GM18520 (cell line): ENCODE measurements around the gene MYO1F.
"Not testable (repeated sequence)": the region's sequence is repeated elsewhere in the genome, so short reads cannot be mapped to it uniquely, and the experiment has no call there.

Experiments used
- ATAC-seq: cut with Tn5 transposase; IDR thresholded peaks from one replicate; pipeline ENCODE4 v1.9.1; 2021; ENCODE audit not compliant: unreplicated experiment

Gene MYO1F

GRCh38 chr19:8567522-8568172 lies 9.6 kb downstream of the MYO1F start:
- ATAC-seq, result no peak

- ATAC-seq, result no peak
These were observed 10.4 kb downstream of the MYO1F start for GRCh38 chr19:8566855-8567254.

GRCh38 chr19:8564866-8565265 lies 12.4 kb downstream of the MYO1F start:
- ATAC-seq, result not testable (repeated sequence)

GRCh38 chr19:8561075-8561764 lies 16.0 kb downstream of the MYO1F start:
- no peak for ATAC-seq

GRCh38 chr19:8558325-8558724 lies 18.9 kb downstream of the MYO1F start:
- ATAC-seq, result no peak

GRCh38 chr19:8557642-8558238 lies 19.5 kb downstream of the MYO1F start:
- no peak for ATAC-seq

GRCh38 chr19:8553729-8554128 lies 23.5 kb downstream of the MYO1F start:
- not testable (repeated sequence) for ATAC-seq

- no peak for ATAC-seq
These were observed 24.4 kb downstream of the MYO1F start for GRCh38 chr19:8552810-8553209.

GRCh38 chr19:8550070-8550469 lies 27.2 kb downstream of the MYO1F start:
- no peak for ATAC-seq

GRCh38 chr19:8545743-8546142 lies 31.5 kb downstream of the MYO1F start:
- ATAC-seq, result no peak

- no peak for ATAC-seq
These were observed 33.1 kb downstream of the MYO1F start for GRCh38 chr19:8544168-8544567.

- ATAC-seq, result no peak
These were observed 37.6 kb downstream of the MYO1F start for GRCh38 chr19:8539621-8540149.

- ATAC-seq, result no peak
These were observed 40.1 kb downstream of the MYO1F start for GRCh38 chr19:8537099-8537498.

GRCh38 chr19:8536282-8536681 lies 41.0 kb downstream of the MYO1F start:
- ATAC-seq, result no peak

- ATAC-seq, result no peak
These were observed 45.0 kb downstream of the MYO1F start for GRCh38 chr19:8532225-8532624.

- no peak for ATAC-seq
These were observed 45.8 kb downstream of the MYO1F start for GRCh38 chr19:8531470-8531869.

- no peak for ATAC-seq
These were observed 47.1 kb downstream of the MYO1F start for GRCh38 chr19:8530061-8530679.

- ATAC-seq, result no peak
These were observed 47.8 kb downstream of the MYO1F start for GRCh38 chr19:8529369-8530006.

GRCh38 chr19:8528500-8528899 lies 48.7 kb downstream of the MYO1F start:
- no peak for ATAC-seq

GRCh38 chr19:8526345-8527091 lies 50.7 kb downstream of the MYO1F start:
- ATAC-seq, result no peak

- ATAC-seq, result no peak
These were observed 51.9 kb downstream of the MYO1F start for GRCh38 chr19:8525401-8525684.
